HG03280 (cell line): ENCODE data around the gene XKR7.
"Not testable (repeated sequence)": the region's sequence is repeated elsewhere in the genome, so short reads cannot be mapped to it uniquely, and the experiment has no call there.

ENCODE experiments used
- ATAC-seq: cut with Tn5 transposase; IDR thresholded peaks from one replicate; pipeline ENCODE4 v1.9.1; 2021; ENCODE audit warnings: mild to moderate bottlenecking, moderate library complexity; ENCODE audit not compliant: unreplicated experiment

XKR7 gene

DNA sequence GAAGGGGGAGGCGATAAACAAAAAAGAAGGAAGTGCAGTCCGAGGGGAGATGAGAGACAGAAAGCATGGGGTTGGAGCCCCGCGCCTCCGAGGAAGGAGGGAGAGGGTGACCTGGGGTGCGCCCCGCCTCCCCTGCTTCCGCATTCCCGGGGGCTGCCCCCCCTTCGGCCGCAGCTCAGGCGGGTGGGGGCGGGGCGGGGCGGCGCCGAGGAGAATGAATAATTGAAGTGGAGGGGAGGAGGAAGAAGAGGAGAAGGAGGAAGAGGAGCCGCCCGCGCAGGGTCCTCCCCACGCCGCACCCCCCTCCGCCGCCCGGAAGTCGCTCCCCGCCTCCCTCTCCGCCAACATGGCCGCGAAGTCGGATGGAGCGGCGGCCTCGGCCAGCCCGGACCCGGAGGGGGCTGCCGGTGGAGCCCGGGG lies at the start of gene XKR7:
XKR7 (plus strand) TSS at position 322 of the 420 bp plus-strand sequence; CDS start at position 347, 25 bp downstream.
- ATAC-seq: no peak

DNA sequence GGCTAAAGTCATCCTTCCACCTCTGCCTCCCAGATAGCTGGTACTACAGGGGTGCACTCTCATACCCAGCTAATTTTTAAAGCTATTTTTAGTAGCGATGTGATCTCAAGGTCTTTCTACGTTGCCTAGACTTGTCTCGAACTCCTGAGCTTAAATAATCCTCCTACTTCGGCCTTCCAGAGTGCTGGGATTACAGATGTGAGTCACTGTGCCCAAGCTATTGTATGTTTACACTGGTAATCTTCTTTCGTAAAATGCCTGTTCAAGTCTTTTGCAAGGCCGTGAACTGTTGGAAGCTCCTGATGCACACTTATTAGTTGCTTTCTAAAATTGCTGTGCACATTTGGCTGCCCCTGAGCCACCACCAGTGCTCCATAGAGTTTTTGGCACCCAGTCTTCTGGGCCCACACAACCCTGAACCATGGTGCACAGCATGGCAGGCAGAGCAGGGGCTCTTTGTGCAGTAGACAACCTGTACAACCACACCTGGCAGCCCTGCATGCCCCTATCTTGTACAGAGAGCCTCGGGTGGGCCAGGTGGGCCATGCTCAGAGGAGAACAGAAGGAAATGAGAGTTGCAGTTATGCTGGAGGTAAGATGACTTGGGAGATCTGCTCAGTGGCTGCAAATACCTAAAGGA lies 49.4 kb upstream of the XKR7 start:
- no peak for ATAC-seq

DNA sequence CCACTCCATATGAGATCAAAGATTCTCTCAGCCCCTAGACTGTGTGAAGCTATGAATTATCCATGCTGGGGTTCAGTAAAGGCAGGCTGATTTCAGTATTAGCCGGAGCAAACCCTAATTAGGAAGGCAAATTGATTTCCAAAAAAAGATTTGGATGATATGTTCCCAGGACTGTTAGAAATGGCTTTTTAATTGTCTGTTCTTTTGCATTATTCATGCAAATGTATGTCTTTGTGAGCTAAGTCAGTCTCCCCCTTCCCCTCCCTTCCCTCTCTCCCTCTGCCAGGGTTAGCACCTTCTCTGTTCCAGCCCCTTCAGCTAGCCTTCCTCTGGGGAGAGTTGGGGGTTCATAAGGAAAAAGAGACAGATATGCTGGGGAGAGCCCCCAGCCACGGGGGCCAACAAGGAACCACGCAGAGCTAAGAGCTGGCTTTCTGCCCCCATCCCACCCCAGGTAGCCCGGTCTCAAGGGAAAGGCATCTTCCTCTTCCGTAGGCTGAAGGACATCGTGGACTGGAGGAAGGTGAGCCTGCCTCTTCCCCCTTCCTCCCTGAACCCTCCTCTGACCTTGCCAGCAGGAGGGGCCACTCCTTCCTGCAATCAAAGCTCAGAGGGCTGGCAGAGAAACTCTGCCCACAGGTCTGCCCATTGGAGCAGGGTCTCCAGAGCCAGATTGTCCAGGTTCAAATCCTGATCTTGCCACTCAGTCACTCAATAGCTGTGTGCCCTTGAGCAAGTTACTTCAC lies 48.4 kb upstream of the XKR7 start:
- ATAC-seq: no peak

GRCh38 chr20:31920275-31920855 lies 47.6 kb upstream of the XKR7 start:
- no peak for ATAC-seq

- ATAC-seq: not testable (repeated sequence)
Observed at GRCh38 chr20:31921480-31921879, 46.5 kb upstream of the XKR7 start.

GRCh38 chr20:31922181-31922580 lies 45.8 kb upstream of the XKR7 start:
- ATAC-seq: no peak

GRCh38 chr20:31922588-31922987 lies 45.4 kb upstream of the XKR7 start:
- no peak for ATAC-seq

DNA sequence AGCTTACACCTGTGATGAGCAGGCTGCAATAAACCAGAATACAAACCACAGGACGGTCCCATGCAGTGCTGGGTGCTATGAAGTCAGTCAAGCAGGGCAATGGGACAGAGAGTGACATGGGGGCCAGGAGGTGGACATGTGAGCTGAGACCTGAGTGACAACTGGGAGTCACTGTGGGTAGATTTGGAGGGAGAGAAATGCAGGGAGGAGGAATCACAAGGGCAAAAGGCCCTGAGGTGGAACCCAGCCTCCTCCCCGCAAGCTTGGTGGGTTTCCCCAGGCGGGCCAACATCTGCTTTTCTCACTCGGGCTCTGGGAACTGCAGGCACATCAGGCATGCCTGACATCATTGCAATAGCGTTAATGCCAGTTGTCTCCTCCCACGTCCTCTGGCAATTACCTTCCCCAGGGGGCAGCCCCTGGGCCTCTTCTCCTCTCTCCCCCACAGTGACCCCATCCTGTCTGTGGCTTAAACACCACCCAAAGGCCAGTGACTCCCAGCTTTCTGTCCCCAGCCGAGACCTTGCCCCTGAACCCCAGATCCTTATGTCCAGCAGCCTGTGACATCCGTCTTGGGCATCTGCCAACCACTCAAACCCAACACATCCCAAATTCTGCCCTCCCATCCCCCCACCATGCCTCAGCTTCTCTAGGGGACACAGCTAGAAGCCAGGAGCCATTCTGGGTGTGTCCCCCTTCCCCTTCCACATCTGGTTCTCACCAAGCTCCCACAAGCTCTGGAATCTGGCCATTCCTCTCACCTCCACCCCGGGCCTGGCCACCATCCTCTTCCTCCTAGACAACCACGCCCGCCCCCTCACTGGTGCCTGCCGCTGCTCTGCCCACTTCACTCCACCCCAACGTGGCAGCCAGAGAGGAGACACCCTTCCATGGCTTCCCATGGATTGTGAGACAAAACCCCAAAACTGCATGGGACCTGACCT lies 44.3 kb upstream of the XKR7 start:
- no peak for ATAC-seq

DNA sequence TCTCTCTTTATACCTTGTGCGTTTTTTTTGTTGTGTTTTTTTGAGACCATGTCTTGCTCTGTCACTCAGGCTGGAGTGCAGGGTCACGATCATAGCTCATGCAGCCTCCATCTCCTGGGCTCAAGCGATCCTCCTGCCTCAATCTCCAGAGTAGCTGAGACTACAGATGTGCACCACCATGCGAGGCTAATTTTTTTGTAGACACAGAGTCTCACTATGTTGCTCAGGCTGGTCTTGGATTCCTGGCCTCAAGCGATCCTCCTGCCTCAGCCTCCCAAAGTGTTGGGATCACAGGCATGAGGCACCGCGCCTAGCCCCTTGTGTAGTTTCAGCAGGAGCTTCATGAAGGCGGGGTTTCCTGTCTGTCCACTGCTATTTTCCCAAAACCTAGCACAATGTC lies 43.4 kb upstream of the XKR7 start:
- no peak for ATAC-seq

DNA sequence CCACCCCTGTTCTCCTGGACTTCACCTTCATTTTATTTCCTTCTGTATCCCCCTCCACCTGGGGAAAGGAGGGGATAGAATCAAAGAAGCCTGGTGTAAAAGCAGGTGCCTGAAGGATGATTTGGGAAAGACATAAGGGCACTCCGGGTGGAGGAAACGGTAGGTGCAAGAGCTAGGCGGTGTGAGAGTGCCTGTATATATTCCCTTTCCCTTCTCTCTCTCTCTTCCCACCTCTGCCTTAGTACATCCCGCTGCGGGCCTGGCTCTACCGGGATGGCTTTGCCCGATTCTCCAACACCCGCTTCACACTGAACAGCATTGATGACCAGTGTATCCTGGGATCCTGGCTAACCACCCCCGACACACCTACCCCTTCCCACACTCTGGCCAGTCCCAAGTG lies 42.3 kb upstream of the XKR7 start:
- no peak for ATAC-seq

DNA sequence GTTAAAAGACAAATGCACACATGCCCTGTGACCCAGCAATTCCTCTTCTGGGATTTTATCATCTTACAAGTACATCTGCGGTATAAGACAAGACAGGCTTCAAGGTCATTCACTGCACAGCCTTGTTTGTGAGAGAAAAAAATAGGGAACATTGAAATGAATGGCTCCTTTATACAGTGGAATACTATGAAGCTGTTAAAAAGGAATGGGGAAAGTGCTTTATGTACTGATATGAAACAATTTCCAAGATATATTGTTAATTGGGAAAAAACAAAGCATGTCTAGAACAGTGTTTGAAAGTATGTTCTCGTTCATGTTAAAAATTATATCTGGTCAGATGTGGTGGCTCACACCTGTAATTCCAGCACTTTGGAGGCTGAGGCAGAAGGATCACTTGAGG lies 41.5 kb upstream of the XKR7 start:
- no peak for ATAC-seq

GRCh38 chr20:31927627-31928159 lies 40.3 kb upstream of the XKR7 start:
- no peak for ATAC-seq

DNA sequence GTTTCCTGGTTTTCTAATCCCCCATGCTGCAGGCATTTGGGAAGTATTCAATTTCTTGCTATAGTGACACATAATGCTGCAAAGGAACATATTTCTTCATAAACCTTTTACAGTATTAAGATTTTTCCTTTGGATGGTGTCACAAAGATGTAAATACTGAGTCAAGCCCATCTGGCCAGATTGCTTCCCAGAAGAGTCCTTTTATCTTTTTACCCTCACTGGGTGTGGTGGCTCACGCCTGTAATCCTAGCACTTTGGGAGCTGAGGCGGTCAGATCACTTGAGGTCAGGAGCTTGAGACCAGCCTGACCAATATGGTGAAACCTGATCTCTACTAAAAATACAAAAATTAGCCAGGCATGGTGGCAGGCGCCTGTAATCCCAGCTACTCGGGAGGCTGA lies 38.3 kb upstream of the XKR7 start:
- not testable (repeated sequence) for ATAC-seq

DNA sequence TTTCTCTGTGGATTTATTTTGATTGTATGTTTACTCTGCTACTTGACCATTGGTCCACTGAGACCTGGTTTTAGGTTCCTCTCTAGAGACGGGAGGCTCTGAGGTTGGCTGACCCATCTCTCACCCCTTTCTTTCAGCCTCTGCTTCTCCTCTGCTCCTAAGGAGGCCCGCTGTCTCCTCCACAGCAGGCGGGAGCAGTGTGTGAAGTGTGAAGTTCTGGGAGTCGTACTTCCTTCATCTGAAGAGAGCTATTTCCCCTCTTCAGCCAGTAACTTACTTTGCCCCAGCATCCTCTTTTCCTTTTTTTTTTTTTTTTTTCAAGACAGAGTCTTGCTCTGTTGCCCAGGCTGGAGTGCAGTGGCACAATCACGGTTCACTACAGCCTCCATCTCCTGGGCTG lies 37.2 kb upstream of the XKR7 start:
- no peak for ATAC-seq

DNA sequence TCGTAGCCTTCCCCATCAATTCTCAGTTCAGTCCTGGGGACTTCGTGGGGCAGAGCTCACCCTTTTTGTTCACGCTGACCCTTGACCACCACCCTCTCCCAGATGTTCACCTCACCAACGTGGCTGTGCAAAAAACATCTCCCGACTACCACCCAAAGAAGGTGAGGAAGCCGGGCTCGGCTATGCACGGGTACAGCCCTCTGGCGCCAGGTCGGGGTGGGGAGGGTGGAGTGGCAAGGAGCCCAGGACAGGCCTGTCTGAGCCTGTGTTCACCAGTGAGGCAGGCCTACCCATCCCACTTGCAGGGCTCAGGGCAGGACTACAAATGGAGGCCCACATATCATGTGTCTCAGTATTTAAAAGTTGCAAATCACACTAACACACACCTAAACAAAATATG lies 34.3 kb upstream of the XKR7 start:
- ATAC-seq: no peak

GRCh38 chr20:31934491-31934890 lies 33.5 kb upstream of the XKR7 start:
- ATAC-seq: no peak

GRCh38 chr20:31934968-31935764 lies 32.8 kb upstream of the XKR7 start:
- ATAC-seq: no peak

- ATAC-seq: no peak
Observed at GRCh38 chr20:31936420-31936819, 31.5 kb upstream of the XKR7 start.

- no peak for ATAC-seq
Observed at GRCh38 chr20:31937820-31938219, 30.1 kb upstream of the XKR7 start.

- no peak for ATAC-seq
Observed at GRCh38 chr20:31939661-31940060, 28.3 kb upstream of the XKR7 start.
